HepG2 (cell line): Measurements from ENCODE around the gene BZW1. TPM values are rescaled to one million over a fixed set of nuclear protein-coding genes. Genes with fewer than 3 reads are reported as not detected.

Experiments used
- CHCHD3 ChIP-seq: sonication (generic); formaldehyde crosslinking; IDR thresholded peaks from 2 replicates; pipeline ENCODE4 v1.8.0; 2022; ENCODE audit warnings: mild to moderate bottlenecking, missing genetic modification reagents, moderate library complexity
- EHMT2 ChIP-seq: fragments of 200-600 bp; sonication (generic); IDR thresholded peaks from 2 replicates; pipeline ENCODE4 v1.7.0; 2017; ENCODE audit warnings: antibody characterized with exemption, low read depth, low read length, borderline replicate concordance
- GABPA ChIP-seq, 2 experiments: IDR thresholded peaks; 2 replicates each; pipeline ENCODE4 v1.6.1; 2011 to 2016; ENCODE audit warnings: low read depth in 2 of 2, low read length in 1 of 2, missing biosample characterization in 1 of 2, missing genetic modification characterization in 1 of 2
- GATAD2A ChIP-seq: IDR thresholded peaks from 2 replicates; pipeline ENCODE4 v1.6.1; 2016
- HDAC1 ChIP-seq: sonication (generic); formaldehyde crosslinking; IDR thresholded peaks from 2 replicates; pipeline ENCODE4 v1.5.1; 2020; ENCODE audit warnings: mild to moderate bottlenecking, missing genetic modification reagents
- IKZF1 ChIP-seq: fragments of 450-650 bp; IDR thresholded peaks from 2 replicates; pipeline ENCODE4 v1.7.1; 2016
- KLF6 ChIP-seq: IDR thresholded peaks from 2 replicates; pipeline ENCODE4 v1.8.0; 2016; ENCODE audit warnings: missing biosample characterization, missing genetic modification reagents
- MXI1 ChIP-seq: IDR thresholded peaks from 3 replicates; pipeline ENCODE4 v1.6.1; 2012; ENCODE audit warnings: low read depth, low read length, inconsistent platforms, borderline replicate concordance
- RORA ChIP-seq: sonication (generic); formaldehyde crosslinking; IDR thresholded peaks from 2 replicates; pipeline ENCODE4 v1.5.0; 2020; ENCODE audit warnings: mild to moderate bottlenecking, missing genetic modification reagents, moderate library complexity
- SRSF4 ChIP-seq: fragments of 200-400 bp; formaldehyde crosslinking; IDR thresholded peaks from one replicate; pipeline ENCODE4 v1.6.1; 2018; ENCODE audit warnings: mild to moderate bottlenecking, low read depth, low read length, moderate library complexity; ENCODE audit not compliant: poor library complexity, severe bottlenecking
- TEAD3 ChIP-seq: optimal IDR thresholded peaks from 2 replicates; pipeline ENCODE3; 2016; ENCODE audit warnings: borderline replicate concordance
- ZNF10 ChIP-seq: sonication (generic); formaldehyde crosslinking; IDR thresholded peaks from 2 replicates; pipeline ENCODE4 v1.4.0; 2020; ENCODE audit warnings: mild to moderate bottlenecking, low read depth, missing genetic modification reagents, borderline replicate concordance
- ZNF260 ChIP-seq: sonication (generic); formaldehyde crosslinking; IDR thresholded peaks from 2 replicates; pipeline ENCODE4 v1.4.0; 2020; ENCODE audit warnings: missing genetic modification reagents, low read depth, mild to moderate bottlenecking, borderline replicate concordance
- ZNF292 ChIP-seq: sonication (generic); formaldehyde crosslinking; IDR thresholded peaks from 2 replicates; pipeline ENCODE4 v1.8.1; 2022; ENCODE audit warnings: mild to moderate bottlenecking, low read depth, missing genetic modification reagents, borderline replicate concordance
- ZNF746 ChIP-seq: sonication (generic); formaldehyde crosslinking; IDR thresholded peaks from 2 replicates; pipeline ENCODE4 v1.8.0; 2022; ENCODE audit warnings: mild to moderate bottlenecking, missing genetic modification reagents
- polyA plus RNA-seq, 8 experiments: library from polyadenylated mRNA; depleted of rRNA in 3 of 8; stranded (reverse) in 7 of 8; unstranded in 1 of 8; fragments of >200 nt; fragmentation: Illumina TruSeq in 4 of 8; extraction: Trizol in 4 of 8; gene quantifications; 2 replicates each; pipeline versions ENCODE4 v1.2.1 to v1.2.3, GENCODE V29; 2011 to 2016; ENCODE audit warnings: low read depth in 4 of 8, missing spikeins in 1 of 8, mixed read lengths in 1 of 8; ENCODE audit not compliant: insufficient read depth in 1 of 8
- total RNA-seq, 5 experiments: library from RNA; depleted of rRNA; stranded (reverse); fragments of >200 nt; fragmentation: Illumina TruSeq; extraction: Trizol; gene quantifications; 2 replicates each; pipeline ENCODE4 v1.2.3, GENCODE V29; 2016; ENCODE audit warnings: low read depth in 1 of 5
- TF ChIP-seq, protein P1 (sequence below): IDR thresholded peaks from 2 replicates; pipeline ENCODE4 v1.6.1; 2012; ENCODE audit warnings: low read depth, low read length, improper control_type of control experiment
- TF ChIP-seq, protein P2 (sequence below): sonication (generic); formaldehyde crosslinking; IDR thresholded peaks from 2 replicates; pipeline ENCODE4 v1.4.0; 2020; ENCODE audit warnings: missing genetic modification reagents
- TF ChIP-seq, protein P3 (sequence below): sonication (generic); formaldehyde crosslinking; IDR thresholded peaks from 2 replicates; pipeline ENCODE4 v1.8.1; 2023; ENCODE audit warnings: missing genetic modification reagents, inconsistent platforms, borderline replicate concordance
- TF ChIP-seq, protein P4 (sequence below): IDR thresholded peaks from 2 replicates; pipeline ENCODE4 v1.6.1; 2016; ENCODE audit warnings: low read depth, borderline replicate concordance
- TF ChIP-seq, protein P5 (sequence below): sonication (generic); formaldehyde crosslinking; IDR thresholded peaks from 2 replicates; pipeline ENCODE4 v1.4.0; 2020; ENCODE audit warnings: missing genetic modification reagents, borderline replicate concordance

Gene BZW1
- total and polyA plus RNA-seq, 2 of the 13 experiments (the other 11 are each of a cell fraction or from before 2014, with no cell fraction given) = 106 to 384 TPM

DNA sequence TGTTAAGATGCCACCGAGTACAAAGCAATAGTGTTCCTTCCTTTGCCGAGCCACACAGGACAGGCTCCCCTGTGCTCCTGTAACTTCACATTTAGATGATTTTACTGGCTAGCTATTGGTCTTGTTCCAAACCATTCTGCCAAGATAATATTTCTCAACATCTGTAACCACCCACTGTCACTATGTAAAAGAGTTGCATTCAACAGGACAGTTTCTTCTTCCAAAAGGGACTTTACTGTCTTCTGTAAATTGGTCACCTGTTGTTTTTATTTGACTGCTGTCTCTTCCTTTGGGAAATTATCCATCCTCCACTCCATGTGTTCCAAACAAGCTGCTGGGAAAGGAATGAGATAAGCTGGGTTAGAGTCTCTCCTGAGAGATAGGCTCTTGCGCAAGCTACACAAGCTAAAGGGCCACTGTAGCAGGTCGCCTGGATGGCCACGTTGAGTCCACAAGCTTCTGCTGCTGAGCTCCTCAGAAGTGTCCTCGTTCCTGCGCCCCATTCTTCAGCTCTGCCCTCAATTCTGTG, 14.4 kb upstream of the BZW1 start (continued):
- TF ChIP-seq RORA (CRISPR knock-in tag) = no peak
- TF ChIP-seq, protein P1, sequence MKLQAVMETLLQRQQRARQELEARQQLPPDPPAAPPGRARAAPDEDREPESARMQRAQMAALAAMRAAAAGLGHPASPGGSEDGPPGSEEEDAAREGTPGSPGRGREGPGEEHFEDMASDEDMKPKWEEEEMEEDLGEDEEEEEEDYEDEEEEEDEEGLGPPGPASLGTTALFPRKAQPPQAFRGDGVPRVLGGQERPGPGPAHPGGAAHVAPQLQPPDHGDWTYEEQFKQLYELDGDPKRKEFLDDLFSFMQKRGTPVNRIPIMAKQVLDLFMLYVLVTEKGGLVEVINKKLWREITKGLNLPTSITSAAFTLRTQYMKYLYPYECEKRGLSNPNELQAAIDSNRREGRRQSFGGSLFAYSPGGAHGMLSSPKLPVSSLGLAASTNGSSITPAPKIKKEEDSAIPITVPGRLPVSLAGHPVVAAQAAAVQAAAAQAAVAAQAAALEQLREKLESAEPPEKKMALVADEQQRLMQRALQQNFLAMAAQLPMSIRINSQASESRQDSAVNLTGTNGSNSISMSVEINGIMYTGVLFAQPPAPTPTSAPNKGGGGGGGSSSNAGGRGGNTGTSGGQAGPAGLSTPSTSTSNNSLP = no peak
- TF ChIP-seq, protein P2, sequence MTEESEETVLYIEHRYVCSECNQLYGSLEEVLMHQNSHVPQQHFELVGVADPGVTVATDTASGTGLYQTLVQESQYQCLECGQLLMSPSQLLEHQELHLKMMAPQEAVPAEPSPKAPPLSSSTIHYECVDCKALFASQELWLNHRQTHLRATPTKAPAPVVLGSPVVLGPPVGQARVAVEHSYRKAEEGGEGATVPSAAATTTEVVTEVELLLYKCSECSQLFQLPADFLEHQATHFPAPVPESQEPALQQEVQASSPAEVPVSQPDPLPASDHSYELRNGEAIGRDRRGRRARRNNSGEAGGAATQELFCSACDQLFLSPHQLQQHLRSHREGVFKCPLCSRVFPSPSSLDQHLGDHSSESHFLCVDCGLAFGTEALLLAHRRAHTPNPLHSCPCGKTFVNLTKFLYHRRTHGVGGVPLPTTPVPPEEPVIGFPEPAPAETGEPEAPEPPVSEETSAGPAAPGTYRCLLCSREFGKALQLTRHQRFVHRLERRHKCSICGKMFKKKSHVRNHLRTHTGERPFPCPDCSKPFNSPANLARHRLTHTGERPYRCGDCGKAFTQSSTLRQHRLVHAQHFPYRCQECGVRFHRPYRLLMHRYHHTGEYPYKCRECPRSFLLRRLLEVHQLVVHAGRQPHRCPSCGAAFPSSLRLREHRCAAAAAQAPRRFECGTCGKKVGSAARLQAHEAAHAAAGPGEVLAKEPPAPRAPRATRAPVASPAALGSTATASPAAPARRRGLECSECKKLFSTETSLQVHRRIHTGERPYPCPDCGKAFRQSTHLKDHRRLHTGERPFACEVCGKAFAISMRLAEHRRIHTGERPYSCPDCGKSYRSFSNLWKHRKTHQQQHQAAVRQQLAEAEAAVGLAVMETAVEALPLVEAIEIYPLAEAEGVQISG (CRISPR knock-in tag) = 0 out of 2 replicates have a peak, but pooled peaks have one; percentile 28
- 0 out of 2 replicates have a peak, but pooled peaks have one; percentile 17 for TF ChIP-seq EHMT2
- TF ChIP-seq ZNF746 (CRISPR knock-in tag) = no peak
- TF ChIP-seq, protein P3, sequence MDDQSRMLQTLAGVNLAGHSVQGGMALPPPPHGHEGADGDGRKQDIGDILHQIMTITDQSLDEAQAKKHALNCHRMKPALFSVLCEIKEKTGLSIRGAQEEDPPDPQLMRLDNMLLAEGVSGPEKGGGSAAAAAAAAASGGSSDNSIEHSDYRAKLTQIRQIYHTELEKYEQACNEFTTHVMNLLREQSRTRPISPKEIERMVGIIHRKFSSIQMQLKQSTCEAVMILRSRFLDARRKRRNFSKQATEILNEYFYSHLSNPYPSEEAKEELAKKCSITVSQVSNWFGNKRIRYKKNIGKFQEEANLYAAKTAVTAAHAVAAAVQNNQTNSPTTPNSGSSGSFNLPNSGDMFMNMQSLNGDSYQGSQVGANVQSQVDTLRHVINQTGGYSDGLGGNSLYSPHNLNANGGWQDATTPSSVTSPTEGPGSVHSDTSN (CRISPR knock-in tag) = no peak
- TF ChIP-seq TEAD3 (CRISPR knock-in tag) = peak; percentile 8
- TF ChIP-seq ZNF10 (CRISPR knock-in tag) = no peak
- TF ChIP-seq ZNF260 (CRISPR knock-in tag) = no peak
- TF ChIP-seq MXI1 = no peak
- no peak for TF ChIP-seq KLF6 (CRISPR knock-in tag)
- no peak for TF ChIP-seq CHCHD3 (CRISPR knock-in tag)
- TF ChIP-seq HDAC1 (CRISPR knock-in tag) = 0 out of 2 replicates have a peak, but pooled peaks have one; percentile 22
- no peak for TF ChIP-seq SRSF4
- TF ChIP-seq, protein P4, sequence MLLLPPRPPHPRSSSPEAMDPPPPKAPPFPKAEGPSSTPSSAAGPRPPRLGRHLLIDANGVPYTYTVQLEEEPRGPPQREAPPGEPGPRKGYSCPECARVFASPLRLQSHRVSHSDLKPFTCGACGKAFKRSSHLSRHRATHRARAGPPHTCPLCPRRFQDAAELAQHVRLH (CRISPR knock-in tag) = no peak
- 0 out of 2 replicates have a peak, but pooled peaks have one; percentile 11 for TF ChIP-seq GATAD2A (CRISPR knock-in tag)
- TF ChIP-seq GABPA (IDR thresholded peaks at IDR 0.05; ENCODE audit: low read depth, low read length) = no peak
- no peak for TF ChIP-seq GABPA (CRISPR knock-in tag; IDR thresholded peaks at IDR 0.05; ENCODE audit: low read depth)
- TF ChIP-seq IKZF1 = no peak
- TF ChIP-seq, protein P5, sequence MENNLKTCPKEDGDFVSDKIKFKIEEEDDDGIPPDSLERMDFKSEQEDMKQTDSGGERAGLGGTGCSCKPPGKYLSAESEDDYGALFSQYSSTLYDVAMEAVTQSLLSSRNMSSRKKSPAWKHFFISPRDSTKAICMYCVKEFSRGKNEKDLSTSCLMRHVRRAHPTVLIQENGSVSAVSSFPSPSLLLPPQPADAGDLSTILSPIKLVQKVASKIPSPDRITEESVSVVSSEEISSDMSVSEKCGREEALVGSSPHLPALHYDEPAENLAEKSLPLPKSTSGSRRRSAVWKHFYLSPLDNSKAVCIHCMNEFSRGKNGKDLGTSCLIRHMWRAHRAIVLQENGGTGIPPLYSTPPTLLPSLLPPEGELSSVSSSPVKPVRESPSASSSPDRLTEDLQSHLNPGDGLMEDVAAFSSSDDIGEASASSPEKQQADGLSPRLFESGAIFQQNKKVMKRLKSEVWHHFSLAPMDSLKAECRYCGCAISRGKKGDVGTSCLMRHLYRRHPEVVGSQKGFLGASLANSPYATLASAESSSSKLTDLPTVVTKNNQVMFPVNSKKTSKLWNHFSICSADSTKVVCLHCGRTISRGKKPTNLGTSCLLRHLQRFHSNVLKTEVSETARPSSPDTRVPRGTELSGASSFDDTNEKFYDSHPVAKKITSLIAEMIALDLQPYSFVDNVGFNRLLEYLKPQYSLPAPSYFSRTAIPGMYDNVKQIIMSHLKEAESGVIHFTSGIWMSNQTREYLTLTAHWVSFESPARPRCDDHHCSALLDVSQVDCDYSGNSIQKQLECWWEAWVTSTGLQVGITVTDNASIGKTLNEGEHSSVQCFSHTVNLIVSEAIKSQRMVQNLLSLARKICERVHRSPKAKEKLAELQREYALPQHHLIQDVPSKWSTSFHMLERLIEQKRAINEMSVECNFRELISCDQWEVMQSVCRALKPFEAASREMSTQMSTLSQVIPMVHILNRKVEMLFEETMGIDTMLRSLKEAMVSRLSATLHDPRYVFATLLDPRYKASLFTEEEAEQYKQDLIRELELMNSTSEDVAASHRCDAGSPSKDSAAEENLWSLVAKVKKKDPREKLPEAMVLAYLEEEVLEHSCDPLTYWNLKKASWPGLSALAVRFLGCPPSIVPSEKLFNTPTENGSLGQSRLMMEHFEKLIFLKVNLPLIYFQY (CRISPR knock-in tag) = no peak
- peak; percentile 65; the same call in 1 of the 2 replicates for TF ChIP-seq ZNF292
